GM18505 (cell line): ENCODE measurements around the gene RNF167.

ENCODE experiments used
- ATAC-seq: cut with Tn5 transposase; IDR thresholded peaks from one replicate; pipeline ENCODE4 v1.9.1; 2021; ENCODE audit not compliant: unreplicated experiment
- POLR2A ChIP-seq: IDR thresholded peaks from 4 replicates; pipeline ENCODE4 v1.6.1; 2011; ENCODE audit warnings: borderline replicate concordance; ENCODE audit not compliant: insufficient read depth, insufficient read length; ENCODE audit errors: extremely low read depth

RNF167 gene

GRCh38 chr17:4948166-4948930 lies 8.3 kb downstream of the RNF167 start, which contains the start of gene PFN1:
Gene PFN1 (minus strand): TSS chr17:4948530. CDS start chr17:4948394, 136 bp downstream.
- TF ChIP-seq POLR2A, result peak; percentile 94
- ATAC-seq, result peak; percentile 20

GRCh38 chr17:4948931-4949320 lies 8.9 kb downstream of the RNF167 start:
- peak; percentile 55 for TF ChIP-seq POLR2A
- peak; percentile 29 for ATAC-seq

DNA sequence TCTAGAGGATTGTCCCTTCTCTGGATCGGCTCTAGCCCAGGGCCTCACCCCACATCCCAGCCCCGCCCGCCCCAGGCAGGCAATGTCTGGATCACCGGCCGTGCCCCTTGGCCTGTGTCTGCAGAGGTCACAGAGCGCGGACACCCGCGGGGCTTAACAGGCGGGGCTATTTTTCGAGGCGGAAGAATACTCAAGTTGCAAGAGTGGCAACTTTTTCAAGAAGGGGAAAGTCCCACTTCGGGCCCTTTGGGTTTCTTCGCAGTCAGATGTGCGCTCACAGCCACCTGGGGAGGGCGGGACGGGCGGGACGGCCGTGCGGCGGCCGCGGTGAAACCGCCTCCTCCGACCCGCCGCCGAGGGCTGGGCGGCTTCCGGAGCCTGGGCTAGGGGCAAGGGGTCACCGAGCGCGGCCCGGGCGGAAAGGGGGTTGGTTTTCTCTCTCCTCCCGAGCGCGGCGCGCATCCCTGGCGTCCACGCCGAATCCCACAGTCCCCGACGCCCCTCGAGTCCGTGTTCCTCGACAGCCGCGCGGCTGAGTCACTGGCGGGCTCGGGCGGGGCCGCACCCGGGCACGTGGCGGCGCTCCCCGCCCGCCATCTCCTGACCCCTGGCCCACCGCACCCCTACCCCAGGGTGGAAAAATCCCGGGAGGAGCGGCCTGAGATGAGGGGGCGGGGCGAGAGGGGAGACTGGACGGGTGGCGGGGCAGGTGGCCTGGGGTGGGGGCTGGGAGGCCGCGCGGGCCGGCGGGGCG lies 9.4 kb downstream of the RNF167 start:
- ATAC-seq, result peak; percentile 20
- TF ChIP-seq POLR2A, result peak; percentile 61

GRCh38 chr17:4950075-4950745 lies 10.1 kb downstream of the RNF167 start:
- ATAC-seq, result peak; percentile 3

DNA sequence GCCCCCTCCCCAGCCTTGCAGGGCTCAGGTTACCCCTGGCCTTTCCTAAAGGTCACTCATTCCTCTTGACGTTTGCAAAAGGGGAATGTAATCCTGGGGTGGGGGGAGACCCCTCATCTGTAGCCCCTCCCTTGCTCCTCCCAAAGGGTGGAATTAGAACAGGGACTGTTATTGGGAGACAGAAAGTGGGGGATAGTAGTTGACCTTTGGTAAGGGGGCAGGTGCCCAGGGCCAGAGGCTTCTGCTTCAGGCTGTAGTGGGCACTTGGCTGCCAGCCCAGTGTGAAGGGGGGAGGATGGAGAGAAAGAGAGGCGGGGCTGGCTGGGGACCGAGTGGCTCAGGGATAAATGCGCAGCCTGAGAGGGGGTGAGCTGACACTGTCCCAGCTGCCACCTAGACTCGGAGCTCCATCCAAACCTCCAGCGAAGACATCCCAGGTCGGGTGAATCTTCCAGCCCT lies 10.7 kb downstream of the RNF167 start, which contains the start of gene ENO3:
ENO3 (plus strand) TSS at position 374 of the 459 bp plus-strand sequence. CDS start 711 bp downstream, outside the sequence.
- no peak for TF ChIP-seq POLR2A
- ATAC-seq, result no peak

More at GRCh38 chr17:4950075-4950745, 10.1 kb downstream of the RNF167 start:
- TF ChIP-seq POLR2A, result peak; percentile 41

DNA sequence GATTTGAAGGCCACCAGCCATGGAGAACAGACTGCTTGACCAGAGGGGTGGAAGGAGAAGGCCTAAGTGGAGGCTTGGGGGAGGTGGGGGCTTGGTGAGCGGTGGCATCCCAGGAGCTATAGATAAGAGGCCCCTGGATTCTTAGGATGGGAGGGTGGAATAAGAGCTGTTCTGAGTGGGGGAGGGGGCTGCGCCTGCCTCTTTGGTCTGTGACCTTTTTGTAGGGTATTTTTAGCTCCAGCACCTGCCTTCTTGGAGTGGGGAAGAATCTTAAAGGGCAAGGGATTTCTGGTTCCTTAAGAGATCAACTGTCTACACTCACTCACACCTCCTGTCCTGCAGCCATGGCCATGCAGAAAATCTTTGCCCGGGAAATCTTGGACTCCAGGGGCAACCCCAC lies 11.4 kb downstream of the RNF167 start:
- ATAC-seq, result no peak
- no peak for TF ChIP-seq POLR2A

- no peak for ATAC-seq
- no peak for TF ChIP-seq POLR2A
Observed at GRCh38 chr17:4953451-4953961, 13.4 kb downstream of the RNF167 start.

GRCh38 chr17:4955091-4955490 lies 15.0 kb downstream of the RNF167 start:
- no peak for ATAC-seq
- TF ChIP-seq POLR2A, result no peak

DNA sequence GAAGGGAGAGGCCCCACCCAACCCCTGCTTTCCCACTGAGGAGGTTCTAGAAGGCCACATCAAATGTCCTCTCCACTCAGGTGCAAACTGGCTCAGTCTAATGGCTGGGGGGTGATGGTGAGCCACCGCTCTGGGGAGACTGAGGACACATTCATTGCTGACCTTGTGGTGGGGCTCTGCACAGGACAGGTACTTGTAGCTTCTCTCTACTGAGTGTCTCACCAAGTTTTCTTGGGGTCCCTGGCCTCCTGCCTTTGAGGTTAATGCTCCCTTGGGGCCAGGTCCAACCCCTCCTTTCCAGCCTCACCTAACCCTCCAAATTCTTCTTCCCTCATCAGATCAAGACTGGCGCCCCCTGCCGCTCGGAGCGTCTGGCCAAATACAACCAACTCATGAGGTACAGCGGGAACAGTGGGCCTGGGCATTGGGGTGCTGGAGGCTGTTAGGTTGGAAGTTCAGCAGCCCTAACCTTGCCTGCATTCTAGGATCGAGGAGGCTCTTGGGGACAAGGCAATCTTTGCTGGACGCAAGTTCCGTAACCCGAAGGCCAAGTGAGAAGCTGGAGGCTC lies 16.5 kb downstream of the RNF167 start:
- ATAC-seq, result no peak
- TF ChIP-seq POLR2A, result no peak

DNA sequence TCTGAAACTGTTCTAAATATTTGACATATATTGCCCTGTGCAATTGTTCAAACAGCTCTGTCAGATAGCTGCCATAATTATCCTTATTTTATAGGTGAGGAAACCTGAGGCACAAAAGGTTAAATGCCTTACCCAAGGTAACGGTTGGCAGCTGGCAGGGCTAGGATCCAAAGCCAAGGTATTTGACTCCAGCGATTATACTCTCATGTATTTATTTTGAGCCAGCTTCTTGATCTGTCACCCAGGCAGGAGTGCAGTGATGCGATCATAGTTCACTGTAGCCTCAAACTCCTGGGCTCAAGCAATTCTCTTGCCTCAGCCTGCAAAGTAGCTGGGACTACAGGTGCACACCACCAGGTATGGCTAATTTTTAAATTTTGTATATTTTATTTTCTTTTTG lies 18.0 kb downstream of the RNF167 start:
- no peak for ATAC-seq
- no peak for TF ChIP-seq POLR2A

GRCh38 chr17:4959261-4959965 lies 19.3 kb downstream of the RNF167 start:
- no peak for TF ChIP-seq POLR2A
- ATAC-seq, result no peak

DNA sequence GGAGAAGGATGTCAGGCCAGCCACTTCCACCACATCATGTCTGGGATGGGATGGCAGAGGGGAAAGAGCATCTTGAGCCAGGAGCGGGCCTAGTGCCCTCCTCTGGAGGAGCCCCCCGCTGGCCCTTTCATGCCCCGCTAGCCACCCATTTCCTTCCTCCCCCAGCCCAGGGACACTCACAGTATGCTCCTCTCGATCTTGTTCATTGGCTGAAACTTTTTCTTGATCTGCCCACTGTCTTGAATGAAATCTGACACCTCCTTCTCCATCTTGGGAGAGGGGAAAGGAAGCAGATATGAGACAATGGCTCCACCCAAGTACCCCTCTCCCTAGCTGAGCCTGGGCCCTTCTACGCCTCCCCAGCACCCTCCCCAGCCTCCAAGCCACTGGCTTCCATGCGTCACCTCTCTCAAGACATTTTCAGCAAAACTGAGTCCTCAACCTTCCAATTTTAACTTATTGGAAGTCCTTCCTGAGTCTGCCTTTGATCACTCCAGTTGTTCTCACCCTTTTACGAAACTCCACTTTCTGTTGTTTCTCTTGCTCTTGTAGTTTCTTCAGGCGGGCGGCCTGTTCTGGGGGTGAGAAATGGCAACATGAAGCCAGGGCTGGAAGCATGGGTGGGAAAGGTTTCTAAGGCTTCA lies 20.3 kb downstream of the RNF167 start:
- no peak for ATAC-seq
- no peak for TF ChIP-seq POLR2A
